AG09309 (cell line): ENCODE measurements around the gene ATP2B2.

Source experiments
- DNase-seq: peaks from one replicate; pipeline ENCODE4 v3.0.0-alpha.2; 2010; ENCODE audit warnings: low read depth
- H3K4me3 ChIP-seq: 2 replicates; pipeline ENCODE4 v1.5.1; 2011; ENCODE audit warnings: mild to moderate bottlenecking, low read depth, low read length, moderate library complexity; ENCODE audit not compliant: control insufficient read depth
- TF ChIP-seq, protein P1 (sequence below): IDR thresholded peaks from 2 replicates; pipeline ENCODE4 v1.5.1; 2011; ENCODE audit warnings: mild to moderate bottlenecking, low read depth, low read length, inconsistent platforms; ENCODE audit not compliant: insufficient read depth, control insufficient read depth; ENCODE audit errors: missing control alignments

The ATP2B2 gene

DNA sequence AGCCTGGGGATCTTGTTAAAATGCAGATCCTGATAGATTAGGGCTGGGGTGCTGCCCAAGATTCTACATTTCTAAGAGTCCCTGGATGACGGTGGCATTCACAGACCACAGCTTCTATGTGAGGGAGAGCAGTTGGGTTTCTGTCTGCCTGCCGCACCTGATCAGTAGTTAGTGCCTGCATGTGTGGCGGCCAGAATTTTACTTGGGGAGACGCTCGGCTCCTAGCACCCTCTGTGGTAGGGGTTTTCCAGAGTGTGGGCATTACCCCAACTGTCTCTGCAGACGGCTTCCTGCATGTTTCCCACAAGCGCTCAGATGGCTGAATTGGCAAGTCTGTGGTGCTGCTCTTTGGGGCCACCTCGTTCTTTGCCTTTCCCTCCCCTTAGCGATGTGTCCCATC lies 220.9 kb downstream of the ATP2B2 start:
- DNase-seq: no peak
- TF ChIP-seq, protein P1, sequence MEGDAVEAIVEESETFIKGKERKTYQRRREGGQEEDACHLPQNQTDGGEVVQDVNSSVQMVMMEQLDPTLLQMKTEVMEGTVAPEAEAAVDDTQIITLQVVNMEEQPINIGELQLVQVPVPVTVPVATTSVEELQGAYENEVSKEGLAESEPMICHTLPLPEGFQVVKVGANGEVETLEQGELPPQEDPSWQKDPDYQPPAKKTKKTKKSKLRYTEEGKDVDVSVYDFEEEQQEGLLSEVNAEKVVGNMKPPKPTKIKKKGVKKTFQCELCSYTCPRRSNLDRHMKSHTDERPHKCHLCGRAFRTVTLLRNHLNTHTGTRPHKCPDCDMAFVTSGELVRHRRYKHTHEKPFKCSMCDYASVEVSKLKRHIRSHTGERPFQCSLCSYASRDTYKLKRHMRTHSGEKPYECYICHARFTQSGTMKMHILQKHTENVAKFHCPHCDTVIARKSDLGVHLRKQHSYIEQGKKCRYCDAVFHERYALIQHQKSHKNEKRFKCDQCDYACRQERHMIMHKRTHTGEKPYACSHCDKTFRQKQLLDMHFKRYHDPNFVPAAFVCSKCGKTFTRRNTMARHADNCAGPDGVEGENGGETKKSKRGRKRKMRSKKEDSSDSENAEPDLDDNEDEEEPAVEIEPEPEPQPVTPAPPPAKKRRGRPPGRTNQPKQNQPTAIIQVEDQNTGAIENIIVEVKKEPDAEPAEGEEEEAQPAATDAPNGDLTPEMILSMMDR: no peak
- no peak overlapping the region for H3K4me3 ChIP-seq

DNA sequence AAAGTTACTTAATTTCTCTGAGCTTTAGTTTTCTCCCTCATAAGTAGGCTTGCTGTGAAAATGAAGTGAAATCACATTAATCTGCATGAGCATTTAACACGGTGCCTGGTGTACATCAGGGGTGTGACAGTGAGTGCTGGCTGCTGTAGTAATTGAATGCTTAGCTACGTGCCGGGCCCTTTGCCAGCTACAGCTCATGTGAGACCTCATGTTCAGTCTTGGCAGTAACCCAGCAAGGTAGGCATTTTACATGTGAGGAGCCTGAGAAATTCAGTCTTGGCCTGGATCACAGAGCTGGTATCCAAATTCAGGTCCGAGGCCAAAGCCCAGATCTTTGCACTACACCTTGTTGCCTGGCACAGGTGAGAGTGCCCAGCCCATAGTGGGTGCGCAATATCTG lies 221.7 kb downstream of the ATP2B2 start:
- TF ChIP-seq, protein P1: no peak
- H3K4me3 ChIP-seq: no peak overlapping the region
- DNase-seq: no peak

DNA sequence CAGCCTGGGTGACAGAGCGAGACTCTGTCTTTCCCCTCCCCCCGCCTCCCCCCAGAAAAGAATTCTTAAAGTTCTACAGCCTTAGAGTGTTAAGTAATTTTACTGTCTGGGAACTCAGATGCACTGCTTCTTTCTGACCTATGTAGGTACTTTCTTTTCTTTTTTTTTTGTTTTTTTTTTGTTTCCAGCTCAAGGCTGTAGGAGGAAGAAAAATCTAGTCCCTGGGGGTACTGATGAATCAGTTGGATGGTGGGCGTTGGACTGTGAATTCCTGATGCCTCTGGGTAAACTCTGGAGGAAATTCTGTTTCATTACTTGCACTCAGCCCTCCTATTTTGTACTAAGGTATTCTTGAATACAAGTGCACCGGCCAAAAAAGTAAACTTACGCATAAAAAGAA lies 223.4 kb downstream of the ATP2B2 start:
- TF ChIP-seq, protein P1: no peak
- DNase-seq: no peak
- H3K4me3 ChIP-seq: no peak overlapping the region

DNA sequence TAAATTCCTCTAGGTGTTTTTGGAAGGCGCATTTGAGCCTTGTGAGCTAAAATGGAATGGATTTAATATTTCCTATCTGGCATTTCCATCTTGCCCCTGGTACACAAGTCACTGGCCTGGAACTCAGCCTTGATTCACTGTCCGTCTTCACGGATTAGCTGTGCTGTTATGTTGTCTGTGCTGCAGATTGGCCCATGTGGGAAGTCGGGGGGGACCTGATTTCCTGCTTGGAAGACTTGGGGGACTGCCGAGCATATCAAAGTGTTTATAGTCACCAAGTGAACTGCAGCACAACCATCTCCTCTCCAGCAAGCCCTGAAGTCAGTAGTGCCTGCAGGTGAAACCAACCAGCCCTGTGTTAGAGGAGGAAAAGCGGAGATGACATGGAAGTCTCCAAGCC lies 224.8 kb downstream of the ATP2B2 start:
- DNase-seq: no peak
- TF ChIP-seq, protein P1: no peak
- no peak overlapping the region for H3K4me3 ChIP-seq

DNA sequence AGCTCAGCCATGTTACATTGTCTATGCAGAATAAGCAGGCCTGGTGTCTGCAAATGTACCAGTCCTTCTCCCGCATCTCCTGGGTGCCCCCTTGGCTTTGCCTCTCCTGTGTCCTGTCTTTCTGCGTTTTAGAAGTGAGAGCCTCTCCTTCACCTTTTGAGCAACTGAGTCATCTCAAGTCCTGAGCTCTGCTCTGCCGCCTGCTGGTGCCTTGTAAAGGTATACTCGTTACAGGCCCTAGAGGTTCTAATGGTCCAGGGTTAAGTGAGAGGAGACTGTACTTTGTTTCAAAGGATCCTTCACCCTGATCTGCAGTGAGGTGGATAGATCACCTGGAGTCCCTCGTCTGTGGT lies 225.2 kb downstream of the ATP2B2 start:
- DNase-seq: no peak
- H3K4me3 ChIP-seq: no peak overlapping the region
- TF ChIP-seq, protein P1: peak; percentile 26

DNA sequence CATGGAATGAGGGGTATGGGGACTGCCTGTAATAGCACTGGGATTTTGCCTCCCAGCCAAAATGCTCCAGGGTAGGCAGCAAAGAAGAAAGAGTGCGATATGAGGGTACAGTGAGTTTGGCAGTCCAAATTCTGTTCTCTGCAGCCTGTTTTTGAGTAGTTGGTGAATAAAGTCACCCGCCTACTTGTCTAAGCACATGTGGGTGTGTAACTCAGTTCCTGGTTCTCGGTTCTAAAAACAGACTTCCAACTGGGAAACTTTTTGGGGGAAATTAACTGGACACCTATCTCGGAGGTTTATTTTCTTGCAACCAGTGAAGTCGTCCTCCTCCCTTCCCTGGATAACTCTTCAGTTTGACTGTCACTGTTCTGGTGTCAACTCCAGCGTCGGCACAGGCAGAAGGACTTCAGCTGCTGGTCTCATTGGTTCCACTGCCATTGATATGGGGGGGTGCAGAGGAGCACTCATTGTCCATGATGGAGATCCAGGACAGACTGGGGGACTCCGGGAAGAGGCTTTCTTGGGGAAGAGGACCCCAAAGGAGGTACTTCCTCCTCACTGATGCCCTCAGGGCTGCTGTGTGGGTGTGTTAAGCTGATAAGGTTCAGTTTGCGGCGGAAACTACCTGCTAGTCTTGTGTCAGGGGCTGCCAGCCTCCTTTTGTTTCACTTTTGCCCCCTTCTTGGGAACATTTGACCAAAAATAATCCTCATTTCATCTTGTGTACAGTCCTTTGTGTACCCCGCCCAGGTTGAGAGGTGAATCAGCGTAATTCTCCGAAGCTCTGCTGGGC lies 225.8 kb downstream of the ATP2B2 start:
- no peak for DNase-seq
- H3K4me3 ChIP-seq: no peak overlapping the region
- TF ChIP-seq, protein P1: no peak
